Mesenchymal stem cell (in vitro differentiated cells and primary cell): Measurements from ENCODE around the gene RPSA.

Experiments
- DNase-seq: peaks from one replicate; pipeline ENCODE4 v3.0.0-alpha.2; 2013
- H2AFZ ChIP-seq: one replicate; pipeline ENCODE4 v1.6.1; 2013; ENCODE audit warnings: low read depth, mild to moderate bottlenecking, control low read depth, inconsistent platforms, low read length, moderate library complexity
- H2AK5ac ChIP-seq: 2 replicates; pipeline ENCODE4 v1.6.1; 2013; ENCODE audit warnings: low read length, moderate library complexity, mild to moderate bottlenecking, inconsistent platforms; ENCODE audit not compliant: severe bottlenecking
- H2BK120ac ChIP-seq: one replicate; pipeline ENCODE4 v1.6.1; 2013; ENCODE audit warnings: low read depth, mild to moderate bottlenecking, inconsistent platforms, low read length, moderate library complexity
- H2BK12ac ChIP-seq, 2 experiments: one replicate each; pipeline ENCODE4 v1.6.1; 2013; ENCODE audit warnings: inconsistent platforms in 2 of 2, low read length in 2 of 2, mild to moderate bottlenecking in 2 of 2, moderate library complexity in 2 of 2, control low read depth in 1 of 2
- H2BK15ac ChIP-seq: one replicate; pipeline ENCODE4 v1.6.1; 2013; ENCODE audit warnings: mild to moderate bottlenecking, low read depth, inconsistent platforms; ENCODE audit not compliant: poor library complexity, severe bottlenecking
- H2BK5ac ChIP-seq: 2 replicates; pipeline ENCODE4 v1.6.1; 2013; ENCODE audit warnings: low read depth, mild to moderate bottlenecking, low read length, control low read depth, inconsistent platforms; ENCODE audit not compliant: poor library complexity, severe bottlenecking
- H3K14ac ChIP-seq, 2 experiments: one replicate each; pipeline ENCODE4 v1.6.1; 2013; ENCODE audit warnings: inconsistent platforms in 2 of 2, low read length in 2 of 2, control low read depth in 1 of 2, mild to moderate bottlenecking in 1 of 2, moderate library complexity in 1 of 2
- H3K18ac ChIP-seq, 2 experiments: one replicate each; pipeline ENCODE4 v1.6.1; 2013; ENCODE audit warnings: inconsistent platforms in 2 of 2, low read length in 2 of 2, control low read depth in 1 of 2, low read depth in 1 of 2, mild to moderate bottlenecking in 1 of 2
- H3K23ac ChIP-seq, 2 experiments: one replicate each; pipeline ENCODE4 v1.6.1; 2013; ENCODE audit warnings: inconsistent platforms in 2 of 2, low read length in 2 of 2, mild to moderate bottlenecking in 2 of 2, moderate library complexity in 2 of 2, control low read depth in 1 of 2
- H3K27ac ChIP-seq: 2 replicates; pipeline ENCODE4 v1.5.1; 2013; ENCODE audit warnings: mild to moderate bottlenecking, moderate library complexity, low read length, control low read depth, inconsistent platforms; ENCODE audit not compliant: poor library complexity, severe bottlenecking
- H3K27me3 ChIP-seq, 2 experiments: 2 replicates each; pipeline versions ENCODE4 v1.6.1 to v1.7.0; 2013; ENCODE audit warnings: low read length in 2 of 2, mild to moderate bottlenecking in 2 of 2, moderate library complexity in 2 of 2, control low read depth in 1 of 2, inconsistent platforms in 1 of 2; ENCODE audit not compliant: control insufficient read depth in 1 of 2, insufficient read depth in 1 of 2
- H3K36me3 ChIP-seq, 2 experiments: 2 replicates each; pipeline versions ENCODE4 v1.6.1 to v1.7.0; 2013; ENCODE audit warnings: low read length in 2 of 2, control low read depth in 1 of 2, inconsistent platforms in 1 of 2, low read depth in 1 of 2, mild to moderate bottlenecking in 1 of 2; ENCODE audit not compliant: insufficient read depth in 2 of 2, control insufficient read depth in 1 of 2
- H3K4ac ChIP-seq, 2 experiments: one replicate each; pipeline ENCODE4 v1.6.1; 2013; ENCODE audit warnings: inconsistent platforms in 2 of 2, low read length in 2 of 2, mild to moderate bottlenecking in 2 of 2, moderate library complexity in 2 of 2, control low read depth in 1 of 2, low read depth in 1 of 2
- H3K4me1 ChIP-seq: 2 replicates; pipeline ENCODE4 v1.6.1; 2013; ENCODE audit warnings: low read depth, low read length, control low read depth; ENCODE audit not compliant: control insufficient read depth, insufficient read depth
- H3K4me2 ChIP-seq: 2 replicates; pipeline ENCODE4 v1.6.1; 2013; ENCODE audit warnings: low read length, mild to moderate bottlenecking, inconsistent platforms; ENCODE audit not compliant: poor library complexity, severe bottlenecking
- H3K4me3 ChIP-seq, 2 experiments: 2 replicates each; pipeline versions ENCODE4 v1.5.1 to v1.7.0; 2013; ENCODE audit warnings: low read length in 2 of 2, mild to moderate bottlenecking in 2 of 2, control low read depth in 1 of 2, low read depth in 1 of 2; ENCODE audit not compliant: insufficient read depth in 1 of 2
- H3K79me1 ChIP-seq: replicated peaks from 2 replicates; pipeline ENCODE4 v1.6.1; 2013; ENCODE audit warnings: mild to moderate bottlenecking, control low read depth, low read length, inconsistent platforms; ENCODE audit not compliant: poor library complexity, severe bottlenecking
- H3K9ac ChIP-seq: 2 replicates; pipeline ENCODE4 v1.7.0; 2013; ENCODE audit warnings: mild to moderate bottlenecking, low read length, moderate library complexity
- H3K9me3 ChIP-seq: 2 replicates; pipeline ENCODE4 v1.7.0; 2013; ENCODE audit warnings: mild to moderate bottlenecking, low read length; ENCODE audit not compliant: control insufficient read depth
- H4K8ac ChIP-seq: one replicate; pipeline ENCODE4 v1.6.1; 2013; ENCODE audit warnings: inconsistent platforms, mild to moderate bottlenecking, low read length, moderate library complexity
- H4K91ac ChIP-seq: one replicate; pipeline ENCODE4 v1.6.1; 2013; ENCODE audit warnings: mild to moderate bottlenecking, low read length, inconsistent platforms
- WGBS: methylation state at CpG from one replicate; pipeline ENCODE4 v1.1.7; 2013; ENCODE audit warnings: mixed read lengths; 5-methylcytosine and 5-hydroxymethylcytosine counted together

RPSA gene

DNA sequence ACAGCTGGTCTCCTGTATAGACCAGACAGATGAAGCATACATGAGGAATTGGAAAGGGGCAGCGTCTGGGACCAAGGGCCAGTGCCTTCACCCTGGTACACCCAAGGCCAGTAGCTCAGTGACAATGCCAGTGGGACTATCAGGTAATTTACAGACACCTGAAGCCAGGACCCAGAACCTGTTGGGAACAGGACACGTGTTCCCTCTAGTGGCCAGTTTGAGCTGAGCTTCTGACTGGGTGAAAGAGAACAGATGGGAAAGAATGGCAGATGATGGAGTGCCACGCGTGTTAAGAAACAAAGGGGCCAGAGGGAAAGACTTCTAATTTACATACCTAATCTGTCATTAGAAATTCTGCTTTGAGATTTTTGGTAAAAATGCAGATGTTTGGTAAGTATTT lies 28.4 kb upstream of the RPSA start:
- H3K36me3 ChIP-seq: no peaks in the 10 kb centered on the region
- H3K27ac ChIP-seq: no peak overlapping the region
- H3K4me1 ChIP-seq: peaks cover 1% of the 10 kb centered on the region
- H3K9me3 ChIP-seq: no peaks in the 10 kb centered on the region
- H2AK5ac ChIP-seq: no peak overlapping the region
- no peak overlapping the region for H3K9ac ChIP-seq
- no peak overlapping the region for H3K18ac ChIP-seq
- H2BK120ac ChIP-seq: no peak overlapping the region
- H2BK12ac ChIP-seq: no peak overlapping the region
- no peak overlapping the region for H2AFZ ChIP-seq
- H2BK15ac ChIP-seq: no peak overlapping the region
- no peaks in the 10 kb centered on the region for H3K79me1 ChIP-seq
- H3K14ac ChIP-seq: no peak overlapping the region
- no peak overlapping the region for H3K4me2 ChIP-seq
- H3K4me3 ChIP-seq: no peak overlapping the region
- no peak overlapping the region for H3K4ac ChIP-seq
- H3K27me3 ChIP-seq: peaks cover 0 to 11% of the 10 kb centered on the region in 2 experiments
- DNase-seq: peak; percentile 29
- H2BK5ac ChIP-seq: no peak overlapping the region
- no peak overlapping the region for H4K91ac ChIP-seq
- H4K8ac ChIP-seq: no peak overlapping the region
- no peak overlapping the region for H3K23ac ChIP-seq
- 4% methylated on average over 2 of the region's 4 CpGs for WGBS

DNA sequence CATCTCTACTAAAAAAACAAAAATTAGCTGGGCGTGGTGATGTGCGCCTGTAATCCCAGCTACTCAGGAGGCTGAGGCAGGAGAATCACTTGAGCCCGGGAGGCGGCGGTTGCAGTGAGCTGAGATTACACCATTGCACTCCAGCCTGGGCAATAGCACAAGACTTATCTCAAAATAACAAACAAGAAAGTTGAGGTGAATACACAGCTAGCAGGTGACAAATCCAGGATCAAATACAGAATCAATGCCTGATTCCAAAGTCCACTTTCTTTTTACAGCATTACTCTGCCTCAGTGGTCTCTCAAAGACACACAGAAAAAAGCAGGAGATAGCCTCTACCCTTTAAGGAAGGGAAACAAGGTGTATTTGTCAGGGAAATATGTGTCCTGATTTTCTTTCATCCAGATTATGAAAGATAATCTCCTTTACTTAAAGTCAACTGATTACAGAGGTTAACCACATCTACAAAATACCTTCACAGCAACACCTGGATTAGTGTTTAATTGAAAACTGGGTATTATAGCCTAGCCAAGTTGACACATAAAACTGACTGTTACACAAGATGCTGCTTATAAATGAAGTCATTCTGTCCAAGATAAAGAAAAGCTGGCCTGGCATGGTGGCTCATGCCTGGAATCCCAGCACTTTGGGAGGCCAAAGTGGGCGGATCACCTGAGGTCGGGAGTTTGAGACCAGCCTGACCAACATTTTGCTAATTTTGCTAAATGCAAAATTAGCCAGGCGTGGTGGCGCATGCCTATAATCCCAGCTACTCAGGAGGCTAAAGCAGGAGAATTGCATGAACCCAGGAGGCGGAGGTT lies 27.4 kb upstream of the RPSA start:
- H2AK5ac ChIP-seq: no peak overlapping the region
- H2BK12ac ChIP-seq: no peak overlapping the region
- H4K91ac ChIP-seq: no peak overlapping the region
- H2AFZ ChIP-seq: no peak overlapping the region
- WGBS: 93% methylated on average over 10 of the region's 10 CpGs
- H3K27me3 ChIP-seq: peaks cover 0 to 11% of the 10 kb centered on the region in 2 experiments
- H3K4me3 ChIP-seq: no peak overlapping the region
- H3K4ac ChIP-seq: no peak overlapping the region
- H3K9ac ChIP-seq: no peak overlapping the region
- H3K36me3 ChIP-seq: no peaks in the 10 kb centered on the region
- peaks cover 1% of the 10 kb centered on the region for H3K4me1 ChIP-seq
- H3K23ac ChIP-seq: no peak overlapping the region
- H3K4me2 ChIP-seq: no peak overlapping the region
- no peak overlapping the region for H4K8ac ChIP-seq
- no peak overlapping the region for H3K14ac ChIP-seq
- H3K27ac ChIP-seq: no peak overlapping the region
- no peak for DNase-seq
- H2BK120ac ChIP-seq: no peak overlapping the region
- no peak overlapping the region for H3K18ac ChIP-seq
- H2BK15ac ChIP-seq: no peak overlapping the region
- H2BK5ac ChIP-seq: no peak overlapping the region
- H3K9me3 ChIP-seq: no peaks in the 10 kb centered on the region
- no peaks in the 10 kb centered on the region for H3K79me1 ChIP-seq

DNA sequence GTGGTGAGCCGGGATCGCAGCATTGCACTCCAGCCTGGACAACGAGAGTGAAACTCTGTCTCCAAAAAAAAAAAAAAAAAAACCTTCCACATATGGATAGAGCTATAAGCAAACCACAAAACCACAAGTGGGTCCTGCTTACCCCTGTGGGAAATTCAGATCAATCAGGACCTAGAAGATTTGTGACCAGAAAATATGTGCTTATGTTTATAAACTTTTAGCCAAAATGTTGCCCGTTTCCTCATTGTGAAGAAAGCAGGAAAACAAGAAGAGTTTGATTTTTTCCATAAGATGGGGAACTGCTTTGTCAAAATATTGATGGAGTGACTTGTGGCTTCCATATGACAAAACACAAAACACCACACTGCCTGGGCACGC lies 26.8 kb upstream of the RPSA start:
- Histone ChIP-seq H2AK5ac (no peak overlapping the region), H2BK12ac (no peak overlapping the region), H3K4me2 (no peak overlapping the region), H2BK5ac (no peak overlapping the region), H3K79me1 (no peaks in the 10 kb centered on the region), H3K4ac (no peak overlapping the region), H3K27ac (no peak overlapping the region), H2BK15ac (no peak overlapping the region), H3K9ac (no peak overlapping the region), H3K23ac (no peak overlapping the region), H3K18ac (no peak overlapping the region), H3K4me1 (peaks cover 3% of the 10 kb centered on the region), H3K14ac (no peak overlapping the region), H2BK120ac (no peak overlapping the region), H2AFZ (no peak overlapping the region), H4K8ac (no peak overlapping the region), H3K27me3 (peaks cover 0 to 9% of the 10 kb centered on the region in 2 experiments), H3K4me3 (no peak overlapping the region), H4K91ac (no peak overlapping the region), H3K36me3 (no peaks in the 10 kb centered on the region), H3K9me3 (no peaks in the 10 kb centered on the region)
- 95% methylated on average over 5 of the region's 5 CpGs for WGBS
- no peak for DNase-seq

DNA sequence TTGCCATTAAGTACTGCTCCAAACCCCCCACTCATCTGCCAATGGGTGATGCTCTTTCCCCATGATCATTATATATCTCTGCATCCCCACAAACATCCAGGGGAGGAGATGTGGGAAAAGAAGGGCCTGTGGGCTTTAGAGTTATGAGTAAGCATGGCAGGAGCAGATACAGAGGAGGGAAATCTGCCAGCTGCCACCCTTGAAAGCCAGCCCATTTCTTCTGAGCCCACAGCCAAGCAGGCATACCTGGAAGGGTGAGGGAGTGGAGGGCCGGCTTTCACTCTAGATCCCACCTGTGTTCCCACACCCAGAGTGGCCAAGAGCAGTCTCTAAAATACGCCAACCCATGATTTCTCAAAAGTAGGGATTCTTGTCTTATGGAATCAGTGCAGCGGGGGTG lies 25.1 kb upstream of the RPSA start:
- Histone ChIP-seq H3K36me3 (no peaks in the 10 kb centered on the region), H3K14ac (no peak overlapping the region), H4K91ac (no peak overlapping the region), H2AK5ac (no peak overlapping the region), H3K79me1 (peaks cover under 1% of the 10 kb centered on the region), H2BK5ac (no peak overlapping the region), H3K9ac (no peak overlapping the region), H3K27ac (no peak overlapping the region), H3K4me1 (peaks cover 11% of the 10 kb centered on the region), H2BK15ac (no peak overlapping the region), H3K4me3 (no peak overlapping the region), H2BK120ac (no peak overlapping the region), H3K27me3 (peaks cover 0 to 5% of the 10 kb centered on the region in 2 experiments), H3K4ac (no peak overlapping the region), H2BK12ac (no peak overlapping the region), H3K23ac (no peak overlapping the region), H3K4me2 (no peak overlapping the region), H3K9me3 (no peaks in the 10 kb centered on the region), H4K8ac (no peak overlapping the region), H3K18ac (no peak overlapping the region), H2AFZ (no peak overlapping the region)
- 88% methylated on average over 1 of the region's 3 CpGs for WGBS
- no peak for DNase-seq
